EL (cell line): Measurements from ENCODE around the gene SCN2A.

Source experiments
- DNase-seq: peaks from one replicate; pipeline ENCODE4 v3.0.0-alpha.2; 2016

SCN2A gene

DNA sequence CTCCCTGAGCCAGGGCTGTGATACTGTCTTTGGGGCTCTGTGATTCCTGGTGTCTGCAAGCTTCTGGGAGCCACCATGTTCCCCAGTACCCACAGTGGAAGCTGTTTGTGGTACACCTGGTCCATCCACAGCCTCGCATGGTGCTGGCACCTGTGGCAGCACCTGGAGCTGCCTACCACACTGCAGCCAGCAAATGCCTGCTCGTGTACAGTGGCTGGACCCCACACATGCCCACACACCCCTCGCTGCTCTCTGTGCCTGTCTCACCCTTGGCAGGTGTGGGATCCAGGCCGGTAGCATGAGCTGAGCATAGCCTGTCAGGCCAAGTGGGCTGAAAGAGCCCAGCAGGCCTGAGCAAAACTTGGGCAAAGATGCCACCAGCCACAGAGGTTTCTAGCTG is 188.5 kb downstream of the SCN2A start:
- DNase-seq, result no peak

DNA sequence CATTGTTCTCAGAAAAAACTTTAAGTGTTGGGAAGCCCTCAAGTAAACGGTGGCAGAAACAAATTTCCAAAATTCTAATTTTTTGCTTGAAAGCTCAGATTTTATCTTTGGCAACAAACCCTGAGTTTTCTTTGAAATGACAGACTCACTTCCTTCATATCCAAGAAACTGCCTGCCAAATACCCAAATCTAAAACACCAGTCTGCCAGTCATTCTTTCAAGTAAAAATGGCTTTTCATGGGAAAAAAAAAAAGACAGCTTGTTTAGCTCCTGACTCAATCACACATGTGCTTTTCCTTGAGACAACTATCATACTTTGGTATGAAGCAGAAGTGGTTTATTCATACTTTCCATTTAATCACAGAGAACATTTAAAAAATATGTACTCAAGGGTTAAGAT is 189.7 kb downstream of the SCN2A start:
- no peak for DNase-seq

DNA sequence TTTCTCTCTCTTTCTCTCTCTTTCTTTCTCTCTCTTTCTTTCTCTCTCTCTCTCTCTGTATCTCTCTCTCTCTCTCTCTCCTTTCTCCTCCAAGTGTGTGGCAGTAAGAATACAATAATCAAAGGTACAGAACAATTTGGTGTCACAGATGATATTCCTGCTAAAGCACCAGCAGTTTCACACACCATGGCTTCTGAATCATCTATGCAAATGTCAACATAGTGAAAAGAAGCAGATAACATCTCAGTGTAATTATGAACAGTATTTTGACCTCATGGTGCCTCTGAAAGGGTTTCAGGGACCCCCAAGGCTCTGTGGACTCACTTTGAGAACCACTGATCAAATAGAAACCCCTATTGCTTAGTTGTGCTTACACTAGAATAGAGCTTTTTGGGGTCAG is 191.8 kb downstream of the SCN2A start:
- no peak for DNase-seq

DNA sequence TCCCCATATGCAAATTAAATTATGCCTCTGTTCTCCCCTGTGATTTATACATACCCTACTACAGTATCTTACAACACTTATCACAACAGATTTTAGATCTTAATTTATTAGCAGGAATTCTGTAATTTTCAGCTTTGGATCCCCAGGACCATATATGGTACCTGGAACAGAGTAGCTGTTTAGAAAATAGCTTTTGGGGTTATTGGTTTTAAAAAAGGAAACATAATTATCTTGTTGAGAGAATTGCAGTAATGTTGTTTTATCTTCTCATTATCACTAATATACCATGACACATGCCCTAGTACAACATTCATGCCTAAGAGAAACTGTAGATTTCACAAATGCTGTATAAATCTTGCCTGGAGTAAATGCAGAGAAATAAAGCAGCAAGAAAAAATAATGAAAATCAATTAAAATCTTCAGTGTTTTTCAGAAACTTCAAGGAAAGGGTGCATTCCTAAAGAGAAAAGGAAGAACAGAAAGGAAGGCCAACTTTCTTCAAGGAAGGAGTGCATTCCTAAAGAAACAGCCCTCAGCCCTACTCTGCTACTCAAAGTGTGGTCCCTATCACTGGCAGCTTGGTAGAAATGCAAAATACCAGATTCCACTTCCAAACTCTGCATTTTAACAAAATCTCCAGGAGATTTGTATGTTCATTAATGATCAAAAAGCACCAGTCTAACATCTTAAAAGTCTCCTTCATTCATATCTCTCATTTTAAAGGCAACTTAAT is 193.2 kb downstream of the SCN2A start:
- no peak for DNase-seq

DNA sequence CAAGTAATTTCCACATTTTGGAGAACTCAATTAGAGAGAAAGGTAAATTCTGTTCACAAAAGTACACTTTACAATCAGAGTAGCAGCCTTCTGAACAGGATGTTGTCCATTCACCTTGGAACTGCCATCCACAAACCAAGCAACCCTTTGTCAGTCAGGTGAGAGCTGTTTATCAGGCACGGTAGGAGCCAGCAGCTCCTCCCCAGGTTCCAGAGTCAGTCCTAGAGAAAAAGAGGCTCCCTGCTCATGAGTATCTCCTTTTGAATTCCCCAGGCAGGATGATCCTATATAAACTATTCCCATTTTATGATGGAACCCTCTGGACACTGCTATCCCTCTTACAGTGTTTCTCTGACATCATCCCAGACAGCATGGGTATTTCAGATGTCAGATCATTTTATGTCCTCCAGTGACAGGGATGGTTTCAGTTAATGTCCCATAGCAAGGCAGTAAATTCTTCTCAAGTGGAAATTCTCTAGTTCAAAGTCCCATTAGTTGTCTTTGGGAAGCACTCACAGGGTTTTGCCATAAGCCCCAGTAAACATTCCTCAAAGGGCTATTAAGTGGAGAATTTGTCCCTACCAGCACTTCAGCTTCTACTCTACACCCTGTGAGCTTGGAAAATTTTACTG is 195.8 kb downstream of the SCN2A start:
- no peak for DNase-seq

DNA sequence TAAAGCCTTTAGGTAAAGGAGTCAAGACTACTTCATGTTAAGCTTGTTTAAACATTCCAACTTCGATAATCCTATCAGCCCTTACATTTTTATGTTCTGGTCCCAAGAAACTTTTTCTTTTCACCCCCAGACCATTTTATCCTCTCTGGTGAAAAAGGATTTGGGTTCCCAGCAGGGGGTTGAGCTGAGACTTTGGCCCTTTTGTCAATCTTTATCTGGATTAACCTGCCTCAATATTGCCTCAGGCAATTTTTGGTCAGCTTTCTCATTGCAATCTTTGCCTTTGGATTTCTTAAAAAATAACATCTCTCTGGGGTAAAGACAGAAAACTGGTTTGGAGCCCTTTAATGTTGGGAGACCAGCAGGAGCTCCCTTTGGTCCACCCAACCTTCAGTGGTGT is 196.4 kb downstream of the SCN2A start:
- DNase-seq, result no peak

DNA sequence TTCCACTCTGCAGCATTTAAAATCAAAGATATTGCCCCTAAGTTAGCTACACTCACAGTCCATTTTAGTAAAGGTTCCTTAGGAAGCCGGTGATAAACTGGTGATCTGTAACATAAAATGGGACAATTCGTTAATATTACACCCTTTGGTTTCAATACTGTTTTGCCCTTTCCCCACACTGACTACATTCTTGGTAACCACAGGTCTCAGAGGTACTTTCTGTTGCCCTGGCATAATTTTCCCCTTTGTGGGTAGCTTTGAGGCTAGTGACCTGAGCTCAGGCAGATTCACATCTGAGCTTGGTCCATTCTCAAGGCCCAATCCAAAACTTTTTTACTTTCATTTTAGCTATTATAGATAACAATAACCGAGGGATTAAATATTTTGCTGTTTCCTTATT is 197.3 kb downstream of the SCN2A start:
- DNase-seq, result no peak

DNA sequence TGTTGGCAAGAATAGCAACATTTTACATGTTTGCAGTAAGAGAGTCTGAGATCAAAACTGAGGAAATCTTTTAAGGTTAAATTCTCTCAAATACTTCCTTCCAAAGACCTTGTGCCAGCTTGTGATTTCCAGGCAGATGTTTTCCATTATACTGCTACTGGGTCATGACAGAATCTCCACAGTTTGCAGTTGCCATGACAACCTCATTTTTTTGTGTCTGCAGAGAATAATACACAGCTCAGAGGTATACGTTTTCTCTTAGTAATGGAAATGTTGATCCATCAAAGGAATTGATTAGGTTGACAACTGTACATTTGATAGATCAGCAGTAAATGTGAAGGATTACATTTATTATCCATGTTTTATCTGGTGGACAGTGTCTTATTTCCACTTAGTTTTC is 201.2 kb downstream of the SCN2A start:
- DNase-seq, result peak; percentile 17
